Suppressor macrophage treated with lipopolysaccharide for 1 hour (primary cell): Measurements from ENCODE around the gene MMP24.
"Not testable (repeated sequence)": the region's sequence is repeated elsewhere in the genome, so short reads cannot be mapped to it uniquely, and the experiment has no call there.

Source experiments
- DNase-seq, 3 donors: peaks; one replicate each; pipeline ENCODE4 v3.0.0-alpha.2; 2020 to 2022

The MMP24 gene

GRCh38 chr20:35226126-35226883 lies at the start of gene MMP24:
Gene MMP24, plus strand, starts transcription at chr20:35226690. Its CDS starts 49 bp downstream, at chr20:35226739.
- peak in 1 of 3 donors; percentile 25 for DNase-seq

- no peak for DNase-seq
These were observed 46.9 kb upstream of the MMP24 start for GRCh38 chr20:35179292-35180212.

DNA sequence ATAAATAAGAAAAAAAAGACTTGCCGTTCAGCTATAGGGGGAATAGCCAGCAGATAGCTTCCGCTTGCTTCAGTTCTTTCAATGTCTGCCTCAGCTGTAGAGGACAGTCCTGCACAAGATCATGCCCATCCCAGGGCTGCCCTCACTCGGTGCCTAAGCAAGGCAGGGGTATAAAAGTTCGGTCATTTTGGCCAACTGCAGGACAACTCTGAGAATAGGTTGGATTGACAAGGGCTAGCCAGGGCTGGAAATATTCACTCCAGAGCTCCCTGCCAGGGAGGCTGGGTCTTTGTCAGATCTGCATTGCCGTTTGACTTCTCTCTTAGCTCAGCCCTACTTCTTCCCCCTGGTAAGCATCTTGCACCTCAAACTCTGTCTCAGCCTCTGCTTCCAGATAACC lies 46.2 kb upstream of the MMP24 start:
- no peak for DNase-seq

GRCh38 chr20:35181731-35182130 lies 44.8 kb upstream of the MMP24 start:
- DNase-seq, result no peak

DNA sequence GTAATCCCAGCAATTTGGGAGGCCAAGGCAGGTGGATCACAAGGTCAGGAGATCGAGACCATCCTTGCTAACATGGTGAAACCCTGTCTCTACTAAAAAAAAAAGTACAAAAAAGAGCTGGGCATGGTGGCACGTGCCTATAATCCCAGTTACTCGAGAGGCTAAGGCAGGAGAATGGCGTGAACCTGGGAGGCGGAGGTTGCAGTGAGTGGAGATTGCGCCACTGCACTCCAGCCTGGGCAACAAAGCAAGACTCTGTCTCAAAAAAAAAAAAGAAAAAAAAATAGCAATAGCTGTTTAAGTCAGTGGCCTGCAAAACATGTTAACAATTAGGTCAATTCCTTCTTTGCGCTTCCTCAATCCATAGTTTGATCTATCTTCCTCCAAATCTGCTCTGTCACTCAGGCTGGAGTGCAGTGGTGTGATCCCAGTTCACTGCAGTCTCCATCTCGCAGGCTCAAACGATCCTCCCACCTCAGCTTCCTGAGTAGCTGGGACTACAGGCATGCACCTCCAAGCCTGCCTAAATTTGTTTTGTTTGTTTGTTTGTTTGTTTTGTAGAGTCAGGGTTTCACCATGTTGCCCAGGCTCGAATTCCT lies 39.7 kb upstream of the MMP24 start:
- not testable (repeated sequence) for DNase-seq

GRCh38 chr20:35187584-35188190 lies 38.8 kb upstream of the MMP24 start:
- DNase-seq, result no peak

DNA sequence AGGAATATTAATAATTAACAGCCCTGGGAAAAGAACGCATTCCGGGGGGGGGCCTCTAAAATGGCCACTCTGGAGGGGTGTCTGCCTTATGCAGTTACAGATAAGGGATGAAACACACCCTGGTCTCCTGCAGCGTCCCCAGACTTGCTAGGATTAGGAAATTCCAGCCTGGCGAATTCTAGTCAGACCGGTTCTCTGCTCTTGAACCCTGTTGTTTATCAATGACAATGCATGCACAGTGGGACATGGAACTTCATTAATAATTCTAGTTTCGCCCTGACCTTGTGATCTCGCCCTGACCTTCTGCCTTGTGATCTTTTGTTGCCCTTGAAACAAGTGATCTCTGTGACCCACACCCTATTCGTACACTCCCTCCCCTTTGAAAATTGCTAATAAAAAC lies 37.3 kb upstream of the MMP24 start:
- not testable (repeated sequence) for DNase-seq

- DNase-seq, result no peak
These were observed 35.9 kb upstream of the MMP24 start for GRCh38 chr20:35190556-35190955.

- DNase-seq, result no peak
These were observed 34.9 kb upstream of the MMP24 start for GRCh38 chr20:35191419-35192117.

- DNase-seq, result no peak
These were observed 34.2 kb upstream of the MMP24 start for GRCh38 chr20:35192118-35192872.

GRCh38 chr20:35193031-35193791 lies 33.3 kb upstream of the MMP24 start:
- not testable (repeated sequence) for DNase-seq

DNA sequence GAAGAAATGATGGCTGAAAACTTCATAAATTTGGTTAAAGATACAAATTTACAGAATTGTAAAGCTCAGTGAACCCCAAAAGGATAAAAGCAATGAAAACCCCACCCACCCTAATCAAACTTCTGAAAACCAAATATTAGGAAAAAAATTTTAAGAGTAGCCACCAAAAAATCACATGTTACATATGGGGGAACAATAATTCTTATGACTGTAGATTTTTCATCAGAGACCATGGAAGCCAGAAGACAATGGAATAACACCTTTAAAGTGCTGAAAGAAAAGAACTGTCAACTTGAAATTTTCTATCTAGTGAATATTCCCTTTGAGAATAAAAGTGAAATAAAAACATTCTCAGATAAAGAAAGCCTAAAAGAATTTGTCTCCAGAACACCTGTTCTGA lies 30.2 kb upstream of the MMP24 start:
- DNase-seq, result peak in 1 of 3 donors; percentile 21

GRCh38 chr20:35199740-35200139 lies 26.8 kb upstream of the MMP24 start:
- peak in 2 of 3 donors; percentile 24 to 51 for DNase-seq

GRCh38 chr20:35200267-35200666 lies 26.2 kb upstream of the MMP24 start:
- DNase-seq, result peak; percentile 57 to 84 (median 78)

DNA sequence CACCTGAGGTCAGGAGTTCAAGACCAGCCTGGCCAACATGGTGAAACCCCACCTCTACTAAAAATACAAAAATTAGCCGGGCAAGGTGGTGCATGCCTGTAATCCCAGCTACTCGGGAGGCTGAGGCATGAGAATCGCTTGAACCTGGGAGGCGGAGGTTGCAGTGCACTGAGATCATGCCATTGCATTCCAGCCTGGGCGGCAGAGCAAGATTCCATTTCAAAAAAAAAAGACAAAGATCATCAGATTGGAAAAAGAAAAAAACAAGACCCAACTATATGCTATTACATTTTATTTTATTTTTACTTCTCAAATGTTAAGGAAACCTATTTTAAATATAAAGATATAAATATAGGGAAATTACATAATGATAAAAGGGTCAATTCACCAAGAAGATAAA lies 25.0 kb upstream of the MMP24 start:
- DNase-seq, result not testable (repeated sequence)

DNA sequence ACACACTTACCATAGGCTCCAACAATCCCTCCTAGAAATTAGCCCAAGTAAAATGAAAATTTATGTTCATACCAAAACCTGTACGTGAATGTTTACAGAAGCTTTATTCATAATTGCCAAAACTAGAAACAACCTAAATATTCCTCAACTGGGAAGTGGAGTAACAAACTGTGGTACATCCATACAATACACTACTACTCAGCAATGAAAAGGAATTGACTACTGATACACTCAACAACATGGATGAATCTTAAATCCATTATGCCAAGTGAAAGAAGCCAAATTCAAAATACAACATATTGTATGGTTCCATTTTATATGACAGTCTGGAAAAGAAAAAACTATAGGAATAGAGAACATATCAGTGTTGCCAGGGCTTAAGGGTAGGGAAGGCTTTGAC lies 19.7 kb upstream of the MMP24 start:
- DNase-seq, result no peak

DNA sequence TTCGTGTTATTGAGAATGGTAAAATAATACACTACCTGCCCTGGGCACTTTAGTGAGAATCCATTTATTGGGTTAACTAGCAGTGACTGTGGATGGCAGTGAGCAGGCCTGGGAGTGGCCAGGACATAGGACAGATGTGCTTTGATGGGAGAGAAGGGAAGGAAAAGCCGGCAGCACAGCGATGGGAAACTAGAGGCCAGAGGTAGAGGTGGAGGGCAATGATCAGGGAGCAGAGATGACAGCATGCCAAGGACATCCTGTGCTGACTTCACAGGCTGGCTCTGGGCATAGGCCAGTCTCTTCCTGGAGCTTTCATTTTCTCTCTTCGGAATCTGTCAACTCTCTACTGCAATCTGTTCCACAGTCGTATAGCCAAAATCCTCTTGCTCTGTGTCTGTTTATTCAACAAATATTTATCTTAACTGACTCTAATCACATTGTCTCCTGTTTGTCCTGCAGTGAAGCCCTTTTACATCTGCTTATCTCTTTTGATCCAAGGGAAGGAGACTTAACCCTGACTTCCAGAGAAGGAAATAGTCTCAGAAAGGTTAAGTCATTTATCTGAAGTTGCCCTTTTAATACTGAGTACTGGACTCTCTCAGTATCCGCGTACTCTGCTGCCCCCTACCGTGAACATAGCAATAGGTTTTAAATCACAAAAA lies 18.4 kb upstream of the MMP24 start:
- peak; percentile 83 to 93 (median 92) for DNase-seq

DNA sequence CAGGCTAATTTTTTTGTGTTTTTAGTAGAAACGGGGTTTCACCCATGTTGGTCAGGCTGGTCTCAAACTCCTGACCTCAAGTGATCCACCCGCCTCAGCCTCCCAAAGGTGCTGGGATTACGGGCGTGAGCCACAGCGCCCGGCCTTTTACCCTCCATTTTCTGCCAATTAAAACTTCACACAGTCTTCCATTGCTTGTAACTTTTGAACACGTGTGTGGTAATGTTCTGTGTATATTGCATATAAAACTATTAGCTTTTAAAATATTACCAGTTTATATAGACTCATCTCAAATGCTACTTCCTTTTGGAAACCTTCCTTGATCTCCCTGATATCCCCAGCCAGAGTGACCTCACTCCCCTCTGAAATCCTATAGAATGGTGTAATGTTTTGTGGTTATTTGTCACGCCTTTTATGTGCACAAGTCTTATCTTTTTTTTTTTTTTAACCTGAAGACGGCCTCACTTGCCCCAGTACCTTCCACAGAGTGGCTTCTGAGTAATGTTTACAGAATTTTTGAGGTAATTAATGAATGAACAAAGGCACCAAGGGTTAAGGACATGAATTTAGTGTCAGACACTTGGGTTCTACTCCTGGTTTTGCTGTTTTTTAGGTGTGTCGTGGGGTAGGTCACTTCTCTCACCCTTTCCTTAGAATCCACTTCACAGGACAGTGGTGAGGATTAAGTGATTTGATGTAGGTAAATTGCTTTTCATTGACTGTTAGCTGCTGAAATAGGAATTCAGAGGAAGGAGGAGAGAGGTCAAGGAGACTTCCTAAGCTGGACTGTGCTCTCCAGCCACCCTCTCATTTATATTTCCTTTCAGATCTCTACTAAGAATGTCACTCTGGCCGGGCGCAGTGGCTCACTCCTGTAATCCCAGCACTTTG lies 11.2 kb upstream of the MMP24 start:
- DNase-seq, result peak; percentile 27 to 37 (median 31)

DNA sequence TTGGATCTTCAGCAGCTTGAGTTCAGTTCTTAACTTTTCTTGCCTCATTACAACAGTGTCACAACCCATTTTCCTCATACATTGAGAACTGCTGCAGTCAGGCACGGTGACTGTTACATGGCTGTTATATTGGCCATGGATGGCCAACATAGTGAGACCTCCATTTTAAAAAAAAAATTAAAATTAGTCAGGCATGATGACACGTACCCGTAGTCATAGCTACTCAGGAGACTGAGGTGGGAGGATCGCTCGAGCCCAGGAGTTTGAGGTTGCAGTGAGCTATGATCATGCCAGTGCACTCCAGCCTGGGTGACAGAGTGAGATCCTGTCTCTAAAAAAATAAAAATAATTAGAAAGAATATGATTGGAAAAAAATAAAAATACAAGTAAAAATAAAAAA lies 9.9 kb upstream of the MMP24 start:
- DNase-seq, result no peak
